Neural cell (in vitro differentiated cells): Measurements from ENCODE around the gene EIF2B2. TPM values are rescaled to one million over a fixed set of nuclear protein-coding genes. Genes with fewer than 3 reads are reported as not detected.

Experiments
- H2AFZ ChIP-seq: fragments of 200-600, 300-800 bp; sonication (generic), shearing (Covaris generic); 2 replicates; pipeline ENCODE4 v1.6.0; 2014; ENCODE audit warnings: low read depth, mild to moderate bottlenecking, antibody characterized with exemption, low read length, moderate library complexity
- H3F3A ChIP-seq: fragments of 200-600 bp; shearing (Covaris generic); 2 replicates; pipeline ENCODE4 v1.6.1; 2016; ENCODE audit warnings: mild to moderate bottlenecking, moderate library complexity, mixed read lengths, antibody characterized with exemption, low read length; ENCODE audit not compliant: insufficient read depth, poor library complexity, severe bottlenecking
- H3K27ac ChIP-seq: fragments of 200-600, 300-800 bp; sonication (generic), shearing (Covaris generic); 2 replicates; pipeline ENCODE4 v1.5.1; 2014; ENCODE audit warnings: mild to moderate bottlenecking, low read length, moderate library complexity
- H3K27me3 ChIP-seq: fragments of 300-800, 200-600 bp; sonication (generic), shearing (Covaris generic); 2 replicates; pipeline ENCODE4 v1.6.0; 2014; ENCODE audit warnings: mild to moderate bottlenecking, low read depth, low read length, moderate library complexity; ENCODE audit not compliant: insufficient read depth
- H3K36me3 ChIP-seq: fragments of 300-800, 200-600 bp; sonication (generic), shearing (Covaris generic); 2 replicates; pipeline ENCODE4 v1.5.1; 2014; ENCODE audit warnings: mild to moderate bottlenecking, antibody characterized with exemption, low read length, moderate library complexity; ENCODE audit not compliant: insufficient read depth
- H3K4me2 ChIP-seq: fragments of 300-800, 200-600 bp; sonication (generic), shearing (Covaris generic); 2 replicates; pipeline ENCODE4 v1.6.0; 2014; ENCODE audit warnings: mild to moderate bottlenecking, low read length
- H3K4me3 ChIP-seq: fragments of 300-800, 200-600 bp; sonication (generic), shearing (Covaris generic); 2 replicates; pipeline ENCODE4 v1.5.1; 2014; ENCODE audit warnings: mild to moderate bottlenecking, low read length, moderate library complexity
- H3K79me2 ChIP-seq: fragments of 200-600 bp; shearing (Covaris generic); replicated peaks from 2 replicates; pipeline ENCODE4 v1.6.0; 2014; ENCODE audit warnings: mild to moderate bottlenecking, low read length, moderate library complexity; ENCODE audit not compliant: insufficient read depth
- H3K9ac ChIP-seq: fragments of 300-800, 200-600 bp; sonication (generic), shearing (Covaris generic); 2 replicates; pipeline ENCODE4 v1.6.1; 2016; ENCODE audit warnings: mild to moderate bottlenecking, low read length, mixed read lengths
- H3K9me2 ChIP-seq: fragments of 200-600 bp; shearing (Covaris generic); 2 replicates; pipeline ENCODE4 v1.6.1; 2016; ENCODE audit warnings: mild to moderate bottlenecking, low read length, mixed read lengths; ENCODE audit not compliant: insufficient read depth
- H3K9me3 ChIP-seq: fragments of 200-600, 300-800 bp; sonication (generic), shearing (Covaris generic); 2 replicates; pipeline ENCODE4 v1.6.1; 2016; ENCODE audit warnings: mild to moderate bottlenecking, mixed run types, low read length, moderate library complexity, mixed read lengths
- H4K20me1 ChIP-seq: fragments of 200-600 bp; shearing (Covaris generic); 2 replicates; pipeline ENCODE4 v1.6.1; 2016; ENCODE audit warnings: mild to moderate bottlenecking, mixed run types; ENCODE audit not compliant: insufficient read depth
- CTCF ChIP-seq: fragments of 450-650 bp; IDR thresholded peaks from 2 replicates; pipeline ENCODE4 v1.5.1; 2014; ENCODE audit warnings: antibody characterized with exemption, mild to moderate bottlenecking, moderate library complexity; ENCODE audit not compliant: poor library complexity, severe bottlenecking
- EP300 ChIP-seq: fragments of 450-650 bp; conservative IDR thresholded peaks from 2 replicates; pipeline ENCODE4 v1.6.1; 2014; ENCODE audit warnings: antibody characterized with exemption, mild to moderate bottlenecking, moderate library complexity; ENCODE audit not compliant: poor library complexity, severe bottlenecking
- EZH2 ChIP-seq: fragments of 200-600, 300-800 bp; shearing (Covaris generic), sonication (generic); IDR thresholded peaks from 2 replicates; pipeline ENCODE4 v1.6.1; 2014; ENCODE audit warnings: antibody characterized with exemption, low read length, borderline replicate concordance, mild to moderate bottlenecking; ENCODE audit not compliant: insufficient read depth, poor library complexity, severe bottlenecking
- MXI1 ChIP-seq: fragments of 450-650 bp; conservative IDR thresholded peaks from 2 replicates; pipeline ENCODE4 v1.6.1; 2014; ENCODE audit warnings: antibody characterized with exemption, mild to moderate bottlenecking; ENCODE audit not compliant: poor library complexity, severe bottlenecking
- POLR2AphosphoS5 ChIP-seq: IDR thresholded peaks from 2 replicates; pipeline ENCODE4 v1.6.1; 2012
- RAD21 ChIP-seq: fragments of 450-650 bp; conservative IDR thresholded peaks from 2 replicates; pipeline ENCODE4 v1.6.1; 2014; ENCODE audit warnings: antibody characterized with exemption, mild to moderate bottlenecking, moderate library complexity
- REST ChIP-seq: IDR thresholded peaks from 2 replicates; pipeline ENCODE4 v1.6.1; 2012; ENCODE audit warnings: borderline replicate concordance
- SMC3 ChIP-seq: fragments of 450-650 bp; conservative IDR thresholded peaks from 2 replicates; pipeline ENCODE4 v1.6.1; 2014; ENCODE audit warnings: antibody characterized with exemption, mild to moderate bottlenecking, moderate library complexity; ENCODE audit not compliant: poor library complexity
- TAF1 ChIP-seq: IDR thresholded peaks from 2 replicates; pipeline ENCODE4 v1.6.1; 2012; ENCODE audit warnings: low read depth
- polyA plus RNA-seq: library from polyadenylated mRNA; depleted of rRNA; stranded (reverse); fragments of >200 nt; gene quantifications from 2 replicates; pipeline ENCODE4 v1.2.3, GENCODE V29; 2014

EIF2B2 gene
- polyA plus RNA-seq, 1 donor from 2014 or later: 43.1 TPM

- TF ChIP-seq RAD21 (no peak), MXI1 (no peak), POLR2AphosphoS5 (no peak), TAF1 (no peak), CTCF (no peak), EP300 (no peak), EZH2 (no peak)
- H3K27me3 ChIP-seq: no peaks in the 10 kb centered on the region
- H3F3A ChIP-seq: no peaks in the 10 kb centered on the region
- no peaks in the 10 kb centered on the region for H3K79me2 ChIP-seq
- no peak overlapping the region for H3K9ac ChIP-seq
- no peaks in the 10 kb centered on the region for H3K9me2 ChIP-seq
- H4K20me1 ChIP-seq: no peaks in the 10 kb centered on the region
- no peak overlapping the region for H3K4me3 ChIP-seq
- no peak overlapping the region for H3K4me2 ChIP-seq
- H2AFZ ChIP-seq: no peak overlapping the region
- H3K9me3 ChIP-seq: no peaks in the 10 kb centered on the region
- no peak overlapping the region for H3K27ac ChIP-seq
- H3K36me3 ChIP-seq: no peaks in the 10 kb centered on the region
These were observed 18.3 kb upstream of the EIF2B2 start for GRCh38 chr14:74984236-74985027.

- Histone ChIP-seq H3K79me2 (no peaks in the 10 kb centered on the region), H4K20me1 (no peaks in the 10 kb centered on the region), H3K9ac (no peak overlapping the region), H2AFZ (no peak overlapping the region), H3F3A (no peaks in the 10 kb centered on the region), H3K9me2 (no peaks in the 10 kb centered on the region), H3K4me2 (no peak overlapping the region), H3K36me3 (no peaks in the 10 kb centered on the region), H3K9me3 (no peaks in the 10 kb centered on the region), H3K27ac (no peak overlapping the region), H3K27me3 (no peaks in the 10 kb centered on the region), H3K4me3 (no peak overlapping the region)
- TF ChIP-seq POLR2AphosphoS5 (no peak), MXI1 (no peak), RAD21 (no peak), EP300 (no peak), SMC3 (no peak), CTCF (no peak), REST (no peak), TAF1 (no peak), EZH2 (no peak)
These were observed 17.8 kb upstream of the EIF2B2 start for GRCh38 chr14:74985028-74985310.
